Measurements from ENCODE around the gene FANCB.

FANCB gene

GRCh38 chrX:14825851-14826250 lies 47.0 kb downstream of the FANCB start:
- Histone ChIP-seq H3K79me2 (ENCODE audit: low read length) (no peaks in the 10 kb centered on the region), H3K27ac (ENCODE audit: low read length) (no peak overlapping the region), H2AFZ (ENCODE audit: low read length) (no peak overlapping the region), H3F3A (ENCODE audit: insufficient read depth, low read length) (no peaks in the 10 kb centered on the region), H3K27me3 (replicated peaks; ENCODE audit: insufficient read depth, low read length) (no peaks in the 10 kb centered on the region), H3K9me2 (replicated peaks; ENCODE audit: insufficient read depth, low read length) (no peaks in the 10 kb centered on the region), H3K4me1 (ENCODE audit: low read length) (no peaks in the 10 kb centered on the region), H3K36me3 (replicated peaks; ENCODE audit: insufficient read depth, low read length) (no peaks in the 10 kb centered on the region), H4K20me1 (ENCODE audit: insufficient read depth, low read length) (no peaks in the 10 kb centered on the region), H3K9ac (ENCODE audit: low read length) (no peak overlapping the region), H3K4me2 (ENCODE audit: low read depth, low read length) (no peak overlapping the region), H3K4me3 (ENCODE audit: low read length) (no peak overlapping the region), H3K9me3 (replicated peaks; ENCODE audit: insufficient read depth, low read length) (no peaks in the 10 kb centered on the region)
- DNase-seq = no peak
- TF ChIP-seq CTCF (IDR thresholded peaks at IDR 0.05; ENCODE audit: low read length) (no peak), EZH2 (optimal IDR thresholded peaks at IDR 0.05; ENCODE audit: low read depth, low read length) (no peak), EZH2phosphoT487 (IDR thresholded peaks at IDR 0.05; ENCODE audit: low read length) (no peak)

- H3K36me3 ChIP-seq (replicated peaks; ENCODE audit: insufficient read depth, low read length) = no peaks in the 10 kb centered on the region
- TF ChIP-seq EZH2phosphoT487 (IDR thresholded peaks at IDR 0.05; ENCODE audit: low read length) (no peak), EZH2 (optimal IDR thresholded peaks at IDR 0.05; ENCODE audit: low read depth, low read length) (no peak), CTCF (IDR thresholded peaks at IDR 0.05; ENCODE audit: low read length) (no peak)
- H3F3A ChIP-seq (ENCODE audit: insufficient read depth, low read length) = no peaks in the 10 kb centered on the region
- H3K9ac ChIP-seq (ENCODE audit: low read length) = no peak overlapping the region
- H3K4me2 ChIP-seq (ENCODE audit: low read depth, low read length) = no peak overlapping the region
- H3K9me3 ChIP-seq (replicated peaks; ENCODE audit: insufficient read depth, low read length) = no peaks in the 10 kb centered on the region
- no peak overlapping the region for H2AFZ ChIP-seq (ENCODE audit: low read length)
- no peak overlapping the region for H3K4me3 ChIP-seq (ENCODE audit: low read length)
- no peaks in the 10 kb centered on the region for H3K9me2 ChIP-seq (replicated peaks; ENCODE audit: insufficient read depth, low read length)
- no peaks in the 10 kb centered on the region for H3K79me2 ChIP-seq (ENCODE audit: low read length)
- no peak for DNase-seq
- H4K20me1 ChIP-seq (ENCODE audit: insufficient read depth, low read length) = no peaks in the 10 kb centered on the region
- H3K27me3 ChIP-seq (replicated peaks; ENCODE audit: insufficient read depth, low read length) = no peaks in the 10 kb centered on the region
- no peaks in the 10 kb centered on the region for H3K4me1 ChIP-seq (ENCODE audit: low read length)
- no peak overlapping the region for H3K27ac ChIP-seq (ENCODE audit: low read length)
These were observed 53.1 kb downstream of the FANCB start for GRCh38 chrX:14819769-14820168.

GRCh38 chrX:14817571-14817970 lies 55.3 kb downstream of the FANCB start:
- H3K4me3 ChIP-seq (ENCODE audit: low read length) = no peak overlapping the region
- no peaks in the 10 kb centered on the region for H3K79me2 ChIP-seq (ENCODE audit: low read length)
- no peaks in the 10 kb centered on the region for H3K36me3 ChIP-seq (replicated peaks; ENCODE audit: insufficient read depth, low read length)
- H3K9me3 ChIP-seq (replicated peaks; ENCODE audit: insufficient read depth, low read length) = no peaks in the 10 kb centered on the region
- no peaks in the 10 kb centered on the region for H3F3A ChIP-seq (ENCODE audit: insufficient read depth, low read length)
- no peak overlapping the region for H3K4me2 ChIP-seq (ENCODE audit: low read depth, low read length)
- no peaks in the 10 kb centered on the region for H3K4me1 ChIP-seq (ENCODE audit: low read length)
- H3K27ac ChIP-seq (ENCODE audit: low read length) = no peak overlapping the region
- no peak overlapping the region for H2AFZ ChIP-seq (ENCODE audit: low read length)
- H4K20me1 ChIP-seq (ENCODE audit: insufficient read depth, low read length) = no peaks in the 10 kb centered on the region
- no peak for DNase-seq
- H3K9me2 ChIP-seq (replicated peaks; ENCODE audit: insufficient read depth, low read length) = no peaks in the 10 kb centered on the region
- no peaks in the 10 kb centered on the region for H3K27me3 ChIP-seq (replicated peaks; ENCODE audit: insufficient read depth, low read length)
- H3K9ac ChIP-seq (ENCODE audit: low read length) = no peak overlapping the region
- no peak for TF ChIP-seq EZH2 (optimal IDR thresholded peaks at IDR 0.05; ENCODE audit: low read depth, low read length)
- TF ChIP-seq EZH2phosphoT487 (IDR thresholded peaks at IDR 0.05; ENCODE audit: low read length) = no peak
- TF ChIP-seq CTCF (IDR thresholded peaks at IDR 0.05; ENCODE audit: low read length) = no peak

Data from MM.1S (cell line).